Lung (tissue), 12 donors: ENCODE measurements around the gene BBOX1. TPM values are rescaled to one million over a fixed set of nuclear protein-coding genes. Genes with fewer than 3 reads are reported as not detected.

ENCODE experiments used
- ATAC-seq: fragments of 200-7000 bp; cut with Tn5 transposase; one replicate; pipeline ENCODE4 v1.9.1; 2020; ENCODE audit warnings: moderate number of reproducible peaks; ENCODE audit not compliant: insufficient read depth, low FRiP score
- DNase-seq, 3 donors: peaks; one replicate each; pipeline ENCODE4 v3.0.0-alpha.2; 2013 to 2017
- H3K27ac ChIP-seq, 2 donors: one replicate each; pipeline ENCODE4 v1.5.1; 2013; ENCODE audit warnings: mild to moderate bottlenecking in 2 of 2, moderate library complexity in 2 of 2, control low read depth in 1 of 2, inconsistent platforms in 1 of 2, low read depth in 1 of 2, low read length in 1 of 2
- H3K27me3 ChIP-seq, 3 donors: one replicate each; pipeline ENCODE4 v1.5.1; 2013; ENCODE audit warnings: low read length in 2 of 3; ENCODE audit not compliant: control insufficient read depth in 3 of 3, insufficient read depth in 3 of 3
- H3K36me3 ChIP-seq, 4 donors: one replicate each; pipeline ENCODE4 v1.5.1; 2013; ENCODE audit warnings: low read length in 4 of 4, mild to moderate bottlenecking in 1 of 4, moderate library complexity in 1 of 4; ENCODE audit not compliant: control insufficient read depth in 4 of 4, insufficient read depth in 4 of 4
- H3K4me1 ChIP-seq, 5 donors: one replicate each; pipeline ENCODE4 v1.5.1; 2013; ENCODE audit warnings: low read length in 5 of 5, mild to moderate bottlenecking in 2 of 5, moderate library complexity in 1 of 5; ENCODE audit not compliant: control insufficient read depth in 5 of 5, insufficient read depth in 5 of 5
- H3K4me3 ChIP-seq: one replicate; pipeline ENCODE4 v1.5.1; 2013; ENCODE audit warnings: mild to moderate bottlenecking, control low read depth, moderate library complexity
- H3K9ac ChIP-seq, 2 donors: one replicate each; pipeline ENCODE4 v1.5.1; 2013; ENCODE audit warnings: low read length in 2 of 2, control low read depth in 1 of 2; ENCODE audit not compliant: insufficient read depth in 1 of 2
- H3K9me3 ChIP-seq, 4 donors: one replicate each; pipeline ENCODE4 v1.5.1; 2013; ENCODE audit warnings: low read length in 3 of 4, mild to moderate bottlenecking in 1 of 4, moderate library complexity in 1 of 4; ENCODE audit not compliant: control insufficient read depth in 4 of 4, insufficient read depth in 3 of 4
- CTCF ChIP-seq: IDR thresholded peaks from 2 replicates; pipeline ENCODE4 v1.5.1; 2012; ENCODE audit warnings: mild to moderate bottlenecking; ENCODE audit errors: control extremely low read depth, extremely low read depth
- WGBS, 2 donors: extraction: QIAGEN DNeasy Blood & Tissue Kit; methylation state at CpG; one replicate each; pipeline ENCODE4 v1.1.7; 2013; 5-methylcytosine and 5-hydroxymethylcytosine counted together
- polyA plus RNA-seq, 2 donors: library from polyadenylated mRNA; stranded (reverse); fragments of 200-250 nt; gene quantifications; one replicate each; pipeline ENCODE4 v1.2.1, GENCODE V29; 2013
- total RNA-seq, 2 donors: library from RNA; depleted of rRNA in 1 of 2; stranded (reverse); fragments of >200 nt in 1 of 2; gene quantifications; one replicate each; pipeline ENCODE4 v1.2.1, GENCODE V29; 2014 to 2021
- donor health status: control.
- donor health status: control.
- donor health status: Bipolar disorder and iron deficiency.
- donor health status: healthy.
- donor health status: DM: yes; HTN: yes; CAD: no.

BBOX1 gene
- total and polyA plus RNA-seq, 4 donors = 0.08 to 1.9 (median 0.69) TPM

GRCh38 chr11:27059431-27059830 is 18.8 kb downstream of the BBOX1 start:
- no peak overlapping the region for H3K4me3 ChIP-seq
- peaks cover 0 to 3% (median 0%) of the 10 kb centered on the region in 3 donors for H3K27me3 ChIP-seq
- H3K27ac ChIP-seq = no peak overlapping the region
- TF ChIP-seq CTCF = no peak
- ATAC-seq (no peak), DNase-seq (no peak)
- H3K9me3 ChIP-seq = peaks cover 0 to 6% (median 2%) of the 10 kb centered on the region in 4 donors
- H3K36me3 ChIP-seq = no peaks in the 10 kb centered on the region
- H3K9ac ChIP-seq = no peak overlapping the region
- peaks cover 0 to 19% (median 0%) of the 10 kb centered on the region in 5 donors for H3K4me1 ChIP-seq
- WGBS, 2 donors = 57 to 66% methylated on average over 3 of the region's 3 CpGs

- Histone ChIP-seq H3K27me3 (no peaks in the 10 kb centered on the region), H3K27ac (no peak overlapping the region), H3K9ac (no peak overlapping the region), H3K4me3 (no peak overlapping the region), H3K4me1 (peaks cover 0 to 20% (median 0%) of the 10 kb centered on the region in 5 donors), H3K36me3 (no peaks in the 10 kb centered on the region), H3K9me3 (peaks cover 0 to 6% (median 2%) of the 10 kb centered on the region in 4 donors)
- no peak for ATAC-seq
- 68 to 76% methylated on average over 3 of the region's 3 CpGs for WGBS, 2 donors
- TF ChIP-seq CTCF = no peak
- peak in 2 of 3 donors; percentile 54 to 70 for DNase-seq
Observed at GRCh38 chr11:27060816-27061460, 20.3 kb downstream of the BBOX1 start.

GRCh38 chr11:27061461-27061821 is 20.8 kb downstream of the BBOX1 start:
- Histone ChIP-seq H3K9ac (no peak overlapping the region), H3K27me3 (no peaks in the 10 kb centered on the region), H3K27ac (no peak overlapping the region), H3K9me3 (peaks cover 0 to 6% (median 2%) of the 10 kb centered on the region in 4 donors), H3K4me3 (no peak overlapping the region), H3K36me3 (no peaks in the 10 kb centered on the region), H3K4me1 (peaks cover 0 to 20% (median 0%) of the 10 kb centered on the region in 5 donors)
- DNase-seq = no peak
- 62 to 81% methylated on average over 2 of the region's 2 CpGs for WGBS, 2 donors
- no peak for ATAC-seq
- TF ChIP-seq CTCF = no peak

GRCh38 chr11:27064086-27064485 is 23.5 kb downstream of the BBOX1 start:
- Histone ChIP-seq H3K27me3 (no peaks in the 10 kb centered on the region), H3K27ac (no peak overlapping the region), H3K9me3 (peaks cover 0 to 2% (median 1%) of the 10 kb centered on the region in 4 donors), H3K4me1 (peaks cover 0 to 20% (median 0%) of the 10 kb centered on the region in 5 donors), H3K4me3 (no peak overlapping the region), H3K36me3 (no peaks in the 10 kb centered on the region), H3K9ac (no peak overlapping the region)
- 74 to 79% methylated on average over 2 of the region's 2 CpGs for WGBS, 2 donors
- no peak for TF ChIP-seq CTCF
- DNase-seq = peak in 2 of 3 donors; percentile 31 to 77
- ATAC-seq = no peak
